ENCODE measurements around the gene TNFRSF21. TPM values are rescaled to one million over a fixed set of nuclear protein-coding genes. Genes with fewer than 3 reads are reported as not detected.
A peak's percentile ranks its signal among the peaks of the same experiment; 100 is the strongest.

The TNFRSF21 gene, protein sequence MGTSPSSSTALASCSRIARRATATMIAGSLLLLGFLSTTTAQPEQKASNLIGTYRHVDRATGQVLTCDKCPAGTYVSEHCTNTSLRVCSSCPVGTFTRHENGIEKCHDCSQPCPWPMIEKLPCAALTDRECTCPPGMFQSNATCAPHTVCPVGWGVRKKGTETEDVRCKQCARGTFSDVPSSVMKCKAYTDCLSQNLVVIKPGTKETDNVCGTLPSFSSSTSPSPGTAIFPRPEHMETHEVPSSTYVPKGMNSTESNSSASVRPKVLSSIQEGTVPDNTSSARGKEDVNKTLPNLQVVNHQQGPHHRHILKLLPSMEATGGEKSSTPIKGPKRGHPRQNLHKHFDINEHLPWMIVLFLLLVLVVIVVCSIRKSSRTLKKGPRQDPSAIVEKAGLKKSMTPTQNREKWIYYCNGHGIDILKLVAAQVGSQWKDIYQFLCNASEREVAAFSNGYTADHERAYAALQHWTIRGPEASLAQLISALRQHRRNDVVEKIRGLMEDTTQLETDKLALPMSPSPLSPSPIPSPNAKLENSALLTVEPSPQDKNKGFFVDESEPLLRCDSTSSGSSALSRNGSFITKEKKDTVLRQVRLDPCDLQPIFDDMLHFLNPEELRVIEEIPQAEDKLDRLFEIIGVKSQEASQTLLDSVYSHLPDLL
- total RNA-seq (45.5 TPM), polyA plus RNA-seq (ENCODE audit: insufficient read depth, low read depth, low replicate concordance) (40.3 TPM)
- long read RNA-seq, donor 1, partial matches to known transcripts: 5 of 6 reads
- long read RNA-seq, donor 1, other reads (novel, unspliced or antisense): 0 of 6 reads
- long read RNA-seq, donor 2, partial matches to known transcripts: 0 of 2 reads
- long read RNA-seq, donor 2, other reads (novel, unspliced or antisense): 0 of 2 reads
- long read RNA-seq, donor 3, transcript TNFRSF21-201 (6 exons, 3,595 nt): major isoform, 6 of 6 reads
- long read RNA-seq, donor 3, partial matches to known transcripts: 0 of 6 reads
- long read RNA-seq, donor 3, other reads (novel, unspliced or antisense): 0 of 6 reads
- long read RNA-seq, donor 4, partial matches to known transcripts: 0 of 2 reads
- long read RNA-seq, donor 4, other reads (novel, unspliced or antisense): 0 of 2 reads
- long read RNA-seq, donor 5: 0 reads
- long read RNA-seq, donor 6: 0 reads
- long read RNA-seq, donor 7, transcript TNFRSF21-201 (6 exons, 3,595 nt): major isoform, 49 of 70 reads
- long read RNA-seq, donor 7, partial matches to known transcripts: 14 of 70 reads
- long read RNA-seq, donor 7, other reads (novel, unspliced or antisense): 7 of 70 reads
- long read RNA-seq, donor 8, transcript TNFRSF21-201 (6 exons, 3,595 nt): major isoform, 5 of 5 reads
- long read RNA-seq, donor 8, partial matches to known transcripts: 0 of 5 reads
- long read RNA-seq, donor 8, other reads (novel, unspliced or antisense): 0 of 5 reads
- long read RNA-seq, donor 9, transcript TNFRSF21-201 (6 exons, 3,595 nt): major isoform, 5 of 17 reads
- long read RNA-seq, donor 9, partial matches to known transcripts: 12 of 17 reads
- long read RNA-seq, donor 9, other reads (novel, unspliced or antisense): 0 of 17 reads
- long read RNA-seq, donor 10, partial matches to known transcripts: 24 of 26 reads
- long read RNA-seq, donor 10, other reads (novel, unspliced or antisense): 0 of 26 reads

DNA sequence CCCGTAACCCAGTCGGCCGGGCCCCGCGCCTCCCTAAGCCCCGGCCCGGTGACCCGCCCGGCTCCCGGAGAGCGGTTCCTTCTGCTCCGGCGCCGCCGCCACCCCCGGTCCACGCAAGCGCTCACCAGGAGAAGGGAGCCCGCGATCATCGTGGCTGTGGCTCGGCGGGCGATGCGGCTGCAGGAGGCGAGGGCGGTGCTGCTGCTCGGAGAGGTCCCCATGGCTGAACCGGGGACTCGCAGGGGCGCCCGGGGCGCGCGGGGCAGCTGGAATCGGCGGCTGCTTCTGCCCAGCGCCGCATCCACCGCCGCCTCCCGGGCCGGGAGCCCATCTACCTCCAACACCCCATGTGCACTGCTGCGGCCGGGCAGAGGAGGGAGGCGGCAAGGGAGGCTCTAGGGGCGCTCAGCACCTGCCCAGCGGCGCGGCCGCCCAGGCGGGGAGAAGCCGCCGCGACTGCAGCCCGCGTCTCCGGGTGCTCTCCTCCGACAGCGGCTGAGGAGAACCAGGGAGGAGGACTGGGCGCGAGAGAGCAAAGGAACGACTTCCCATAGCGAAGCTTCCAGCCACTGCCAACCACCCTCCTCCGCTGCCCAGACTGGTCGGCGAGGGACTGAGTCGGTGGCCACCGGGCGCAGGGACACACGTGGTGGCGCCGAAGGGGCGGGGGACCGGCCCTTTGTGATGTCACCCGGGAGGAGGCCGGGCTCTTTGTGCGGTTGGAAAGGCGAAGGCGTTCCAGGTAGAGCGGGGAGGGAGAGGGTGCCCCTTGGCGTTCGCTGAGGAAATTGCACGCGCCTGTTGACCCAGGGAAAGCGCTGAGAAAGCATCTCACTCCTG lies at the start of gene TNFRSF21:
Gene TNFRSF21 (minus strand): TSS at position 615 of the 840 bp plus-strand sequence. CDS start 394 bp downstream, at position 221.
- peaks cover 0 to 11% (median 3%) of the 10 kb centered on the region in 3 donors for H3K4me1 ChIP-seq (ENCODE audit: control insufficient read depth in 2 of 3, insufficient read depth in 2 of 3, low read depth in 1 of 3, low read length in 3 of 3)
- peak; percentile 95 to 98 (median 97) for DNase-seq
- H3K9me3 ChIP-seq (ENCODE audit: control insufficient read depth in 2 of 3, insufficient read depth in 1 of 3, low read length in 3 of 3): no peaks in the 10 kb centered on the region
- H3K27me3 ChIP-seq (ENCODE audit: control insufficient read depth, insufficient read depth, low read length): no peaks in the 10 kb centered on the region
- H3K9ac ChIP-seq (ENCODE audit: low read length in 3 of 3): peak within 1 kb of the TSS; percentile 56 to 91 (median 69)
- no peaks in the 10 kb centered on the region for H3K36me3 ChIP-seq (ENCODE audit: control insufficient read depth in 2 of 3, insufficient read depth in 3 of 3, low read length in 3 of 3)
- TF ChIP-seq, protein P1, sequence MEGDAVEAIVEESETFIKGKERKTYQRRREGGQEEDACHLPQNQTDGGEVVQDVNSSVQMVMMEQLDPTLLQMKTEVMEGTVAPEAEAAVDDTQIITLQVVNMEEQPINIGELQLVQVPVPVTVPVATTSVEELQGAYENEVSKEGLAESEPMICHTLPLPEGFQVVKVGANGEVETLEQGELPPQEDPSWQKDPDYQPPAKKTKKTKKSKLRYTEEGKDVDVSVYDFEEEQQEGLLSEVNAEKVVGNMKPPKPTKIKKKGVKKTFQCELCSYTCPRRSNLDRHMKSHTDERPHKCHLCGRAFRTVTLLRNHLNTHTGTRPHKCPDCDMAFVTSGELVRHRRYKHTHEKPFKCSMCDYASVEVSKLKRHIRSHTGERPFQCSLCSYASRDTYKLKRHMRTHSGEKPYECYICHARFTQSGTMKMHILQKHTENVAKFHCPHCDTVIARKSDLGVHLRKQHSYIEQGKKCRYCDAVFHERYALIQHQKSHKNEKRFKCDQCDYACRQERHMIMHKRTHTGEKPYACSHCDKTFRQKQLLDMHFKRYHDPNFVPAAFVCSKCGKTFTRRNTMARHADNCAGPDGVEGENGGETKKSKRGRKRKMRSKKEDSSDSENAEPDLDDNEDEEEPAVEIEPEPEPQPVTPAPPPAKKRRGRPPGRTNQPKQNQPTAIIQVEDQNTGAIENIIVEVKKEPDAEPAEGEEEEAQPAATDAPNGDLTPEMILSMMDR (IDR thresholded peaks at IDR 0.05; ENCODE audit: borderline replicate concordance, extremely low read depth, insufficient read depth): peak; percentile 94
- peak within 1 kb of the TSS; percentile 68 to 81 (median 75) for H3K4me3 ChIP-seq (ENCODE audit: low read length in 3 of 3)
- peak; percentile 86 for FAIRE-seq
- intact Hi-C loops (cut with DNase I): loop anchor here (5.0 kb wide), 1 partner anchor 207 kb away; no protein-coding TSS in a partner anchor
- peak within 1 kb of the TSS; percentile 85 to 93 for H3K27ac ChIP-seq (ENCODE audit: low read depth in 2 of 2, low read length in 2 of 2)

DNA sequence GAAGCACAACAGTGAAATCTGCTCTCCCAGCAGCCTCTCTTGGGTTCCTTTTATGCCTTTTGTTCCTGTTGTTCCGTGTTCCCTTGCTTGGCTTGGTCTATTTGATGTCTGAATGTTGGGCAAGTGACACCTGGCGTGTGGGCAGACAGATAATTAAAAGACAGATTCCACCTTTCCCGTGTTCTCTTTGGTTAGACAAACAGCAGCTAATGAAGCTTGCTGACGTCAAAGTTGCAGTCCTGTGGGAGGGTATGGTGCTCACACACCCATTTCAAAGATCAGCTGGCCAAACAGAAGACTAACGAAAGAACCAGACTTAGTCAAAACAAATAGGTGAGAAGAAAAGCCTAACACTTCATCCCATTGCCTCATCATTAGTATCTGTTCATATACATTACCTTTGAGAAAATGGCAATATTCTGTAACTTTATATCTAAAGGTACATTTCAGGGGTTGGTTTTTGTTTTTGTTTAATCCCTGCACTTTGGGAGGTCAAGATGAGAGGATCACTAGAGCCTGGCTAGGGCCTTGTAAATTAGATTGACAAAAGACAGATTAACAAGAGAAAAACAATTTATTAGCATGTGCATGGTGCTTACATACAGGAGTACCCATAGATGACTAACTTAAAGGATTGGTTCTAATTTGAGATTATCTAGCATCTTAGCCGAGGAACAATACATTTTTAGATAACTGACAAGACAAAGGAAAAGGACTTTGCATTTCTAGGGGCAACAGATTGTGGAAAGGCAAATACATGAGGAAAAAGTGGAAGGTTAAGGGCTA lies 48.9 kb upstream of the TNFRSF21 start:
- H3K36me3 ChIP-seq (ENCODE audit: control insufficient read depth in 2 of 3, insufficient read depth in 3 of 3, low read length in 3 of 3): no peaks in the 10 kb centered on the region
- no peak overlapping the region for H3K27ac ChIP-seq (ENCODE audit: low read depth in 2 of 2, low read length in 2 of 2)
- H3K4me1 ChIP-seq (ENCODE audit: control insufficient read depth in 2 of 3, insufficient read depth in 2 of 3, low read depth in 1 of 3, low read length in 3 of 3): no peaks in the 10 kb centered on the region
- no peak overlapping the region for H3K9ac ChIP-seq (ENCODE audit: low read length in 3 of 3)
- no peaks in the 10 kb centered on the region for H3K27me3 ChIP-seq (ENCODE audit: control insufficient read depth, insufficient read depth, low read length)
- H3K9me3 ChIP-seq (ENCODE audit: control insufficient read depth in 2 of 3, insufficient read depth in 1 of 3, low read length in 3 of 3): no peaks in the 10 kb centered on the region
- DNase-seq (no peak), FAIRE-seq (no peak)
- H3K4me3 ChIP-seq (ENCODE audit: low read length in 3 of 3): no peak overlapping the region
- TF ChIP-seq, protein P1 (IDR thresholded peaks at IDR 0.05; ENCODE audit: borderline replicate concordance, extremely low read depth, insufficient read depth): no peak
- intact Hi-C loops (cut with DNase I): no loop called here

Measured in kidney (tissue), 22 donors.